IPS DF 4.7 (cell line): Measurements from ENCODE around the gene ARPP21.

ENCODE experiments used
- DNase-seq: peaks from one replicate; pipeline ENCODE4 v3.0.0-alpha.2; 2013; ENCODE audit warnings: low spot score; ENCODE audit errors: extremely low read depth

Gene ARPP21

GRCh38 chr3:35737080-35737479, 97.8 kb downstream of the ARPP21 start:
- DNase-seq, result no peak

GRCh38 chr3:35737527-35737926, 98.2 kb downstream of the ARPP21 start:
- DNase-seq, result no peak

GRCh38 chr3:35737934-35738706, 98.8 kb downstream of the ARPP21 start:
- DNase-seq, result no peak

GRCh38 chr3:35739181-35739809, 100.0 kb downstream of the ARPP21 start:
- DNase-seq, result no peak

GRCh38 chr3:35739964-35740527, 100.7 kb downstream of the ARPP21 start:
- no peak for DNase-seq

GRCh38 chr3:35743218-35743617, 103.9 kb downstream of the ARPP21 start:
- DNase-seq, result no peak

- DNase-seq, result peak; percentile 9
These were observed 105.1 kb downstream of the ARPP21 start for GRCh38 chr3:35744419-35744818.

- DNase-seq, result no peak
These were observed 106.0 kb downstream of the ARPP21 start for GRCh38 chr3:35745351-35745750.

GRCh38 chr3:35745802-35746484, 106.6 kb downstream of the ARPP21 start:
- DNase-seq, result no peak

GRCh38 chr3:35746492-35746891, 107.2 kb downstream of the ARPP21 start:
- no peak for DNase-seq

GRCh38 chr3:35748144-35748543, 108.8 kb downstream of the ARPP21 start:
- DNase-seq, result no peak

GRCh38 chr3:35751207-35751606, 111.9 kb downstream of the ARPP21 start:
- no peak for DNase-seq

GRCh38 chr3:35757991-35758757, 118.8 kb downstream of the ARPP21 start:
- no peak for DNase-seq

GRCh38 chr3:35760146-35760545, 120.8 kb downstream of the ARPP21 start:
- no peak for DNase-seq

GRCh38 chr3:35761311-35761710, 122.0 kb downstream of the ARPP21 start:
- no peak for DNase-seq

GRCh38 chr3:35772381-35773015, 133.2 kb downstream of the ARPP21 start:
- DNase-seq, result no peak

GRCh38 chr3:35773417-35773816, 134.1 kb downstream of the ARPP21 start:
- DNase-seq, result no peak

GRCh38 chr3:35776346-35776745, 137.0 kb downstream of the ARPP21 start:
- DNase-seq, result no peak

- DNase-seq, result no peak
These were observed 137.7 kb downstream of the ARPP21 start for GRCh38 chr3:35777065-35777464.

GRCh38 chr3:35777563-35778554, 138.5 kb downstream of the ARPP21 start:
- no peak for DNase-seq
